SK-N-SH (cell line): Measurements from ENCODE around the gene DENND5B. TPM values are rescaled to one million over a fixed set of nuclear protein-coding genes. Genes with fewer than 3 reads are reported as not detected.

Experiments
- CTCF ChIA-PET: fragments of 300-600, 350-600 bp; formaldehyde crosslinking; extraction: SDS; loops from one replicate; lab custom pipeline; 2021; lab: Yijun Ruan, JAX
- POLR2A ChIA-PET: fragments of 350-600 bp; sonication (Branson Sonifier 250); formaldehyde crosslinking; extraction: SDS; loops from one replicate; lab custom pipeline; 2020; ENCODE audit warnings: antibody characterized with exemption, inconsistent platforms; lab: Yijun Ruan, JAX
- DNase-seq: peaks from one replicate; pipeline ENCODE4 v3.0.0; 2012
- H2AFZ ChIP-seq: fragments of 200-600 bp; sonication (generic); 2 replicates; pipeline ENCODE4 v1.8.1; 2016; ENCODE audit warnings: antibody characterized with exemption, mild to moderate bottlenecking, low read depth
- H3F3A ChIP-seq: fragments of 200-600 bp; sonication (generic); replicated peaks from 2 replicates; pipeline ENCODE3; 2016; ENCODE audit warnings: antibody characterized with exemption, mild to moderate bottlenecking; ENCODE audit not compliant: insufficient read depth
- H3K27ac ChIP-seq, 2 experiments: fragments of 200-500 bp in 1 of 2; fragments of 200-600 bp in 1 of 2; sonication (Bioruptor generic) in 1 of 2; sonication (generic), shearing (Covaris generic) in 1 of 2; 2 replicates each; pipeline versions ENCODE4 v1.5.1 to v1.6.1; 2014 to 2016; ENCODE audit warnings: low read depth in 2 of 2, inconsistent platforms in 1 of 2, low read length in 1 of 2, mild to moderate bottlenecking in 1 of 2, mixed read lengths in 1 of 2
- H3K27me3 ChIP-seq: fragments of 200-600 bp; sonication (generic), shearing (Covaris generic); 2 replicates; pipeline ENCODE4 v1.6.1; 2016; ENCODE audit warnings: mixed run types; ENCODE audit not compliant: insufficient read depth
- H3K36me3 ChIP-seq, 2 experiments: fragments of 200-500 bp in 1 of 2; fragments of 200-600 bp in 1 of 2; sonication (Bioruptor generic) in 1 of 2; sonication (generic) in 1 of 2; replicated peaks in 1 of 2; 2 replicates each; pipeline versions ENCODE3 to v1.5.1; 2014 to 2016; ENCODE audit warnings: low read length in 1 of 2, mild to moderate bottlenecking in 1 of 2; ENCODE audit not compliant: insufficient read depth in 2 of 2, control insufficient read depth in 1 of 2
- H3K4me1 ChIP-seq, 2 experiments: fragments of 200-500 bp in 1 of 2; fragments of 200-600 bp in 1 of 2; sonication (Bioruptor generic) in 1 of 2; sonication (generic), shearing (Covaris generic) in 1 of 2; 2 replicates each; pipeline versions ENCODE4 v1.5.1 to v1.6.1; 2014 to 2016; ENCODE audit warnings: low read depth in 1 of 2, low read length in 1 of 2, mixed run types in 1 of 2; ENCODE audit not compliant: insufficient read depth in 2 of 2, control insufficient read depth in 1 of 2
- H3K4me2 ChIP-seq: fragments of 200-600 bp; sonication (generic), shearing (Covaris generic); 2 replicates; pipeline ENCODE4 v1.6.1; 2017; ENCODE audit warnings: mixed run types
- H3K4me3 ChIP-seq, 2 experiments: fragments of 200-500 bp in 1 of 2; fragments of 200-600 bp in 1 of 2; sonication (Bioruptor generic) in 1 of 2; sonication (generic), shearing (Covaris generic) in 1 of 2; 2 replicates each; pipeline versions ENCODE4 v1.5.1 to v1.8.1; 2014 to 2016; ENCODE audit warnings: low read depth in 2 of 2, inconsistent platforms in 1 of 2, low read length in 1 of 2, mild to moderate bottlenecking in 1 of 2, mixed read lengths in 1 of 2, moderate library complexity in 1 of 2
- H3K79me2 ChIP-seq: fragments of 200-600 bp; sonication (generic); 2 replicates; pipeline ENCODE4 v1.8.1; 2017; ENCODE audit warnings: mild to moderate bottlenecking; ENCODE audit not compliant: insufficient read depth
- H3K9ac ChIP-seq: fragments of 200-600 bp; sonication (generic); 2 replicates; pipeline ENCODE4 v1.6.1; 2017; ENCODE audit warnings: mixed run types
- H3K9me2 ChIP-seq: fragments of 200-600 bp; sonication (generic); 2 replicates; pipeline ENCODE4 v1.6.1; 2017; ENCODE audit warnings: mixed run types
- H3K9me3 ChIP-seq: fragments of 200-600 bp; sonication (generic); 2 replicates; pipeline ENCODE4 v1.6.1; 2017; ENCODE audit warnings: mixed run types, mild to moderate bottlenecking, moderate library complexity
- H4K20me1 ChIP-seq: fragments of 200-600 bp; sonication (generic); 2 replicates; pipeline ENCODE4 v1.6.1; 2017; ENCODE audit warnings: mild to moderate bottlenecking, mixed run types; ENCODE audit not compliant: insufficient read depth
- CHD2 ChIP-seq: fragments of 150-350 bp; IDR thresholded peaks from 2 replicates; pipeline ENCODE4 v1.6.1; 2018; ENCODE audit warnings: low read length; ENCODE audit not compliant: partially characterized antibody
- ELF1 ChIP-seq: IDR thresholded peaks from 2 replicates; pipeline ENCODE4 v1.4.0; 2012
- EZH2phosphoT487 ChIP-seq: fragments of 200-600 bp; sonication (generic); IDR thresholded peaks from 2 replicates; pipeline ENCODE4 v1.6.1; 2017; ENCODE audit warnings: low read depth, mixed run types, mild to moderate bottlenecking, antibody characterized with exemption, moderate library complexity, borderline replicate concordance
- FOXM1 ChIP-seq: IDR thresholded peaks from 2 replicates; pipeline ENCODE4 v1.4.0; 2012; ENCODE audit warnings: low read depth, mild to moderate bottlenecking
- GABPA ChIP-seq: IDR thresholded peaks from 2 replicates; pipeline ENCODE4 v1.4.0; 2012; ENCODE audit warnings: low read depth, mild to moderate bottlenecking
- GATA2 ChIP-seq: sonication (generic); formaldehyde crosslinking; IDR thresholded peaks from 2 replicates; pipeline ENCODE4 v1.5.0; 2020; ENCODE audit warnings: mild to moderate bottlenecking, missing genetic modification reagents
- IRF3 ChIP-seq: fragments of 150-350 bp; IDR thresholded peaks from 2 replicates; pipeline ENCODE4 v1.6.1; 2016; ENCODE audit warnings: mild to moderate bottlenecking, low read depth, low read length
- JUND ChIP-seq: IDR thresholded peaks from 2 replicates; pipeline ENCODE4 v1.4.0; 2012
- MEF2A ChIP-seq: IDR thresholded peaks from 2 replicates; pipeline ENCODE4 v1.4.0; 2012; ENCODE audit warnings: low read depth, borderline replicate concordance
- NFIC ChIP-seq: IDR thresholded peaks from 2 replicates; pipeline ENCODE4 v1.4.0; 2012; ENCODE audit warnings: borderline replicate concordance
- RCOR1 ChIP-seq: fragments of 150-350 bp; IDR thresholded peaks from 2 replicates; pipeline ENCODE4 v1.6.1; 2017; ENCODE audit warnings: antibody characterized with exemption, low read length
- RFX5 ChIP-seq: IDR thresholded peaks from 2 replicates; pipeline ENCODE4 v1.6.1; 2012; ENCODE audit warnings: mild to moderate bottlenecking, improper control_type of control experiment, low read length
- RXRA ChIP-seq: IDR thresholded peaks from 2 replicates; pipeline ENCODE4 v1.4.0; 2012; ENCODE audit warnings: low read depth, mild to moderate bottlenecking, borderline replicate concordance
- SMC3 ChIP-seq: IDR thresholded peaks from 2 replicates; pipeline ENCODE4 v1.6.1; 2012; ENCODE audit warnings: low read depth, low read length, improper control_type of control experiment
- TCF12 ChIP-seq: IDR thresholded peaks from 2 replicates; pipeline ENCODE4 v1.4.0; 2012
- YY1 ChIP-seq: IDR thresholded peaks from 2 replicates; pipeline ENCODE4 v1.4.0; 2012; ENCODE audit warnings: low read depth, mild to moderate bottlenecking
- ZBTB33 ChIP-seq: IDR thresholded peaks from 2 replicates; pipeline ENCODE4 v1.4.0; 2012; ENCODE audit warnings: low read depth, borderline replicate concordance
- WGBS: methylation state at CpG from one replicate; pipeline ENCODE4 v1.1.6; 2017; ENCODE audit warnings: low lambda C conversion rate; 5-methylcytosine and 5-hydroxymethylcytosine counted together
- polyA plus RNA-seq, 3 experiments: library from polyadenylated mRNA; depleted of rRNA; stranded (reverse); fragments of >200 nt; gene quantifications; 2 replicates each; pipeline ENCODE4 v1.2.3, GENCODE V29; 2012

Gene DENND5B
- polyA plus RNA-seq, 1 of the 3 experiments (the other 2 are of a cell fraction) = 5.3 TPM

GRCh38 chr12:31388713-31389112 lies 202.2 kb downstream of the DENND5B start:
- 95% methylated on average over 4 of the region's 4 CpGs for WGBS
- Histone ChIP-seq H3K9ac (no peak overlapping the region), H3K79me2 (no peaks in the 10 kb centered on the region), H3K4me3 (no peak overlapping the region), H3F3A (no peaks in the 10 kb centered on the region), H3K4me2 (no peak overlapping the region), H3K36me3 (peaks cover 37 to 57% of the 10 kb centered on the region in 2 experiments), H3K27ac (no peak overlapping the region), H3K9me3 (no peaks in the 10 kb centered on the region), H3K9me2 (no peaks in the 10 kb centered on the region), H3K27me3 (no peaks in the 10 kb centered on the region), H2AFZ (no peak overlapping the region), H3K4me1 (no peaks in the 10 kb centered on the region), H4K20me1 (no peaks in the 10 kb centered on the region)
- ChIA-PET POLR2A (no interaction called here), CTCF (interaction anchor here (0.8 kb wide), 1 partner anchor 14 kb away, joined by 3 read pairs; no protein-coding TSS in a partner anchor)
- DNase-seq = no peak
- no peak for TF ChIP-seq TCF12
- TF ChIP-seq FOXM1 = no peak
- no peak for TF ChIP-seq ZBTB33
- no peak for TF ChIP-seq EZH2phosphoT487
- TF ChIP-seq GATA2 (CRISPR knock-in tag) = no peak
- TF ChIP-seq CHD2 = no peak
- TF ChIP-seq GABPA = no peak
- no peak for TF ChIP-seq RFX5
- no peak for TF ChIP-seq NFIC
- no peak for TF ChIP-seq MEF2A
- TF ChIP-seq IRF3 = no peak
- no peak for TF ChIP-seq RXRA
- no peak for TF ChIP-seq YY1
- no peak for TF ChIP-seq ELF1

DNA sequence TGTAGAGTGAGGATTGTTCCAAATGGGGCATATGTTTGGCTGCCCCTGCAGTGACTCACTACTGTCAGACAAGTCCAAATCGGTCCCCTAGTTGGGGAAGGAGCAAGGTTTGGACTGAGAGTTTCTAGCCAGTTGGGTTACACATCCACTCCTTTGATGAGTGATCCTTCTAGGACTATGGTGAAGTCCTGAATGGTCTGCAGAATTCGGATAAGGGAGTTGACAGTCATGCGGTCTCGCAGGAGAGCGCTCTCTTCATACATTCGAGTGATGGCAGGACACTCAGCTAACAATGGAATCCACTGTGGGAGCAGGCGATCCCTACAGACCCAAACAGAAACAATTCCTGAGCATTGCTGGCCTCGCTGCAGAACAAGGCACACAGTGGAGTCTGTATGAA lies 203.5 kb downstream of the DENND5B start:
- H3K9ac ChIP-seq = no peak overlapping the region
- no peak overlapping the region for H3K4me3 ChIP-seq
- no peaks in the 10 kb centered on the region for H3K27me3 ChIP-seq
- no peaks in the 10 kb centered on the region for H3K9me3 ChIP-seq
- no peaks in the 10 kb centered on the region for H4K20me1 ChIP-seq
- no peaks in the 10 kb centered on the region for H3K9me2 ChIP-seq
- no peak for DNase-seq
- ChIA-PET POLR2A (no interaction called here), CTCF (interaction anchor here (1.5 kb wide), 1 partner anchor 15 kb away, joined by 6 read pairs; no protein-coding TSS in a partner anchor)
- H3K4me2 ChIP-seq = no peak overlapping the region
- peaks cover 35 to 58% of the 10 kb centered on the region in 2 experiments for H3K36me3 ChIP-seq
- H3K4me1 ChIP-seq = no peaks in the 10 kb centered on the region
- H2AFZ ChIP-seq = no peak overlapping the region
- no peak overlapping the region; a peak in 1 of 4 replicates for H3K27ac ChIP-seq
- WGBS = 96% methylated on average over 8 of the region's 8 CpGs
- no peaks in the 10 kb centered on the region for H3F3A ChIP-seq
- no peak for TF ChIP-seq JUND
- no peak for TF ChIP-seq RCOR1
- no peak for TF ChIP-seq EZH2phosphoT487
- TF ChIP-seq ZBTB33 = no peak
- no peak for TF ChIP-seq SMC3
- no peaks in the 10 kb centered on the region for H3K79me2 ChIP-seq
